Urothelium cell line (cell line): Measurements from ENCODE around the gene TOLLIP.
"Not testable (repeated sequence)": the region's sequence is repeated elsewhere in the genome, so short reads cannot be mapped to it uniquely, and the experiment has no call there.

Experiments used
- DNase-seq: peaks from one replicate; pipeline ENCODE4 v3.0.0; 2011; ENCODE audit warnings: low spot score, mixed read lengths
- FAIRE-seq: peaks from 2 replicates; lab custom pipeline; 2011; peaks lifted over from hg19 to GRCh38; lab: Jason Lieb, UNC

The TOLLIP gene

GRCh38 chr11:1267441-1268100 lies 41.9 kb downstream of the TOLLIP start:
- FAIRE-seq = no peak
- DNase-seq = no peak

- DNase-seq, FAIRE-seq: not testable (repeated sequence)
Observed at GRCh38 chr11:1266976-1267375, 42.5 kb downstream of the TOLLIP start.

DNA sequence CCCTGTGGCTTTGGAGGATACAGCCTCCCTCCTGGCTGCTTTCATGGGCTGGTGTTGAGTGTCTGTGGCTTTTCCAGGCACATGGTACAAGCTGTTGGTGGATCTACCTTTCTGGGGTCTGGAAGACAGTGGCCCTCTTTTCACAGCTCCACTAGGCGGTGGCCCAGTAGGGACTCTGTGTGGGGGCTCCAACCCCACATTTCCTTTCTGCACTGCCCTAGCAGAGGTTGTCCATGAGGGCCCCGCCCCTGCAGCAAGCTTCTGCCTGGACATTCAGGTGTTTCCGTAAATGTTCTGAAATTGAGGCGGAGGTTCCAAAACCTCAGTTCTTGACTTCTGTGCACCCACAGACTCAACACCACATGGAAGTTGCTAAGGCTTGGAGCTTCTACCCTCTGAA lies 44.0 kb downstream of the TOLLIP start:
- not testable (repeated sequence) for DNase-seq, FAIRE-seq

DNA sequence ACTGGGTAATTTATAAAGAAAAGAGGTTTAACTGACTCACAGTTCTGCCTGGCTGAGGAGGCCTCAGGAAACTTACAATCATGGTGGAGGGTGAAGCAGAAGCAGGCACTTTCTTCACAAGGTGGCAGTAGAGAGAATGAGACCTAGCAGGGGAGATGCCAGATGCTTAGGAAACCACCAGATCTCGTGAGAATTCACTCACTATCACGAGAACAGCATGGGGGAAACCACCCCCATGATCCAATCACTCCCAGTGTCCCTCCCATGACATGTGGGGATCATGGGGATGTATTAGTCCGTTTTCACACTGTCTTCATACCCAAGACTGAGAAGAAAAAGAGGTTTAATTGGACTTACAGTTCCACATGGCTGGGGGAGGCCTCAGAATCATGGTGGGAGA lies 45.0 kb downstream of the TOLLIP start:
- FAIRE-seq, DNase-seq: not testable (repeated sequence)

DNA sequence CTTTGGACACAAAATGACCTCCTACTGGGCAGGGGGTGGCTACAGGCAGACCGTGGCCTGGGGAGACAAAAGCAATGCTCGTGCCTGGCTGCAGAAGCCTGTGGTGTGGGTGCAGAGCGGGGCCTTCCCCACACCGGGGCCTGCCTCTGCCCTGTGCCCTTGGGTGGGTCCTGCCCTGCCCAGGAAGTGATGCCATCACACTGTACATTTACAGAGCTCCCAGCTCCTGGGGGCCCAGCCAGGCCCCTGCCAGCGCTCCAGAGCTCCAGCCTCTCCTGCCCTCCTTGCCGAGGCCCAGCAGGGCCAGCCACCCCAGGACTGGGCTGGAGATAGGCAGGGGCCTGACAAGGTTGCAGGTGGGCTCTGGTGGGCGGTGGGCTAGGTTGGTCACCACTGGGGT lies 46.4 kb downstream of the TOLLIP start:
- FAIRE-seq (no peak), DNase-seq (no peak)

GRCh38 chr11:1262172-1263006 lies 47.0 kb downstream of the TOLLIP start:
- no peak for FAIRE-seq

GRCh38 chr11:1261241-1262071 lies 48.0 kb downstream of the TOLLIP start:
- no peak for DNase-seq
- FAIRE-seq = no peak

More at GRCh38 chr11:1262172-1263006, 47.0 kb downstream of the TOLLIP start:
- no peak for DNase-seq

- DNase-seq (no peak), FAIRE-seq (no peak)
Observed at GRCh38 chr11:1260620-1261019, 48.8 kb downstream of the TOLLIP start.

DNA sequence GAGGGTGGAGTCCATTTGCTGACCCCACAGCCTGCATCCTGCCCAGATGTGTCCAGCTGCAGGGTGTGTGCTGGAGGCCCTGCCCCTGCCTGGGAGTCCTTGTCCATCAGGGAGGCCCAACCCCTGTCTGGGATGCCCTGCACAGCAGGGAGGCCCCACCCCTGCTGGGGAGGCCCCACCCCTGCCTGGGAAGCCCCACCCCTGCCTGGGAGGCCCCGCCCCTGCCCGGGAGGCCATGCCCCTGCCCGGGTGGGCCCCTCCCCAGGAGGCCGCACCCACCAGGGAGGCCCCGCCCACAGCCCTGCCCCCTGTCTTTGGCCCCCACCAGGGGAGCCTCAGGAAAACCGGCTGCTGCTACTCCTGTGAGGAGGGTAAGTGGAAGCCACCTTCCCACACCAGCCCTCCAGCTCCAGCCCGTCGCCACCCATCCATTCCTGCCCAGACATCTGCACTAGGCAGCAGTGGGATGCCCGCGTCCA lies 49.4 kb downstream of the TOLLIP start:
- FAIRE-seq (no peak), DNase-seq (no peak)

- no peak for FAIRE-seq
- no peak for DNase-seq
Observed at GRCh38 chr11:1259561-1259960, 49.9 kb downstream of the TOLLIP start.

- DNase-seq = no peak
- FAIRE-seq = no peak
Observed at GRCh38 chr11:1259076-1259461, 50.4 kb downstream of the TOLLIP start.

DNA sequence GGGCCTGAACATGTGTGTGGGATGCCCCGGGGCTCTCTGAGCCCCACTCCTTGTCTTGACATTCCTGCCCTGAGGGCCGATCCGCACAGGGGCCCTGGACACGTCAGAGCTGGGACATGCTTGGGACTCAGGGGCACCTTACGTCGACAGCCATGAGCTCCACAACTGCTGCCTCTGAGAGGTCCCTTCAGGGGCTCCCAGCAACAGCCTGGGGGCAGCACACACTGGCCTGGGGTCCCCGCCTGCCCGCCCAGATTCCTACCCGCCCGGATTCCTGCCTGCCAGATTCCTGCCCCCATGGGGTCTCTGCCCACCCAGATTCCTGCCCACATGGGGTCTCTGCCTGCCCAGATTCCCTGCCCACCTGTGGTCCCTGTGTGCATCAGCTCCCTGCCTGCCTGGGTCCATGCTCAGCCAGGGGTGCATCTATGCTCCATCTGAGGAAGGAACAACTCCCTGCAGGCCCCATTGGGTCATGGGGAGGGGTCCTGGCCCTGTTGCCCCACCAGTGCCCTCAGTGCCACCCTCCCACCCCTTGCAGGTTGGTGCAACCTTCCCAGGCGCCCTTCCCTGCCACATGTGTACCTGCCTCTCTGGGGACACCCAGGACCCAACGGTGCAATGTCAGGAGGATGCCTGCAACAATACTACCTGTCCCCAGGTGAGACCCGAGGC lies 50.9 kb downstream of the TOLLIP start:
- DNase-seq (no peak), FAIRE-seq (no peak)

GRCh38 chr11:1257916-1258315 lies 51.5 kb downstream of the TOLLIP start:
- DNase-seq (no peak), FAIRE-seq (no peak)

- FAIRE-seq (no peak), DNase-seq (no peak)
Observed at GRCh38 chr11:1257366-1257765, 52.1 kb downstream of the TOLLIP start.

- DNase-seq (no peak), FAIRE-seq (no peak)
Observed at GRCh38 chr11:1256257-1257045, 53.0 kb downstream of the TOLLIP start.

DNA sequence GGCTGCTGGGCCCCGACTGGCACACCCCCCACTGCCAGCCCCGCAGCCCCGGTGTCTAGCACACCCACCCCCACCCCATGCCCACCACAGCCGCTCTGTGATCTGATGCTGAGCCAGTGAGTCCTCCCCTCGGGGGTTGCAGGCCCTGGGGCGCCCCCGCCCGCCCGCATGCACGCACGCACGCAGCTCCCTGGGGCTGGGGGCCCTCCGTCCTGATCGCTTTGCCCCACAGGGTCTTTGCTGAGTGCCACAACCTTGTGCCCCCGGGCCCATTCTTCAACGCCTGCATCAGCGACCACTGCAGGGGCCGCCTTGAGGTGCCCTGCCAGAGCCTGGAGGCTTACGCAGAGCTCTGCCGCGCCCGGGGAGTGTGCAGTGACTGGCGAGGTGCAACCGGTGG lies 54.3 kb downstream of the TOLLIP start:
- no peak for DNase-seq
- FAIRE-seq = no peak

GRCh38 chr11:1254733-1255132 lies 54.7 kb downstream of the TOLLIP start:
- DNase-seq = no peak
- FAIRE-seq = no peak

- no peak for DNase-seq
Observed at GRCh38 chr11:1254086-1254648, 55.3 kb downstream of the TOLLIP start.

GRCh38 chr11:1253103-1253485 lies 56.3 kb downstream of the TOLLIP start:
- DNase-seq = no peak
- no peak for FAIRE-seq

More at GRCh38 chr11:1254086-1254648, 55.3 kb downstream of the TOLLIP start:
- no peak for FAIRE-seq
